LNCaP clone FGC (cell line): ENCODE results near the gene CLIC4.

Experiments used
- DNase-seq: peaks from one replicate; pipeline ENCODE4 v3.0.0-alpha.2; 2011; ENCODE audit warnings: low read depth
- H3K4me3 ChIP-seq: 2 replicates; pipeline ENCODE4 v1.5.1; 2011; ENCODE audit warnings: mild to moderate bottlenecking, low read depth, low read length, control low read depth
- TF ChIP-seq, protein P1 (sequence below): IDR thresholded peaks from 2 replicates; pipeline ENCODE4 v1.5.1; 2012; ENCODE audit warnings: mild to moderate bottlenecking; ENCODE audit not compliant: control insufficient read depth, insufficient read depth; ENCODE audit errors: extremely low read depth

Gene CLIC4

DNA sequence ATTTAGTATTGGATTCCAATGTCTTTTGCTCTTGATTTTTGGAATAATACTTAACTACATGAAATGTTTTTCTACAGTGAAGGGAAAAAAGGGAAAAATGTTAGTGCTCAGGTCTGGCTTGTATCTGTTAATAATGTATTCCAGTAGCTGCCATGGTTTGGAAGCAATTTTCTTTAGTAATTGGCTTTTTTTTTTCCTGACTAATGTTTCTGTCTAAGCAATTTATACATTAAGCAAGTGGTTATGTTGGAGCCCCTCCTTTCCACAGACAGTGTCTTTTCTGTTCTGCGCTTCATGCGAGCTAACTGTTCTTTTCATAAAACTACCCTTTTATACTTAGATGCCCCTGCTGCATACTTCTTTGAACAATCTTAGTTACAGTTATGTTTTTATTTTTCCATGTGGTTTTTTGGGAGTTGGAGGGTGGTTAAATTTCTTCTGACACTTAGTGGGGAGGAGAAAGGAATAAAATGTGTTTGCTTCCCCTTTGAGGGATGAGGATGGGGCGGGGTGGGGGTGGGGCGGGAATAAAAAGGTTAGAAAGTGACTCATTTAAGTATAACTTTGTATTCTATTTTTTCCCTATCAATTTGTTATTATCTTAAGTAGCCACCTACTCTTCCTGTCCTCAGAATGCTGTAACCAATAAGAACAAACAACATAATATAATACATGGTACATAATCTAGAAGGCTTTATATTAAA, 83.1 kb downstream of the CLIC4 start:
- DNase-seq: no peak
- H3K4me3 ChIP-seq: no peak overlapping the region
- TF ChIP-seq, protein P1, sequence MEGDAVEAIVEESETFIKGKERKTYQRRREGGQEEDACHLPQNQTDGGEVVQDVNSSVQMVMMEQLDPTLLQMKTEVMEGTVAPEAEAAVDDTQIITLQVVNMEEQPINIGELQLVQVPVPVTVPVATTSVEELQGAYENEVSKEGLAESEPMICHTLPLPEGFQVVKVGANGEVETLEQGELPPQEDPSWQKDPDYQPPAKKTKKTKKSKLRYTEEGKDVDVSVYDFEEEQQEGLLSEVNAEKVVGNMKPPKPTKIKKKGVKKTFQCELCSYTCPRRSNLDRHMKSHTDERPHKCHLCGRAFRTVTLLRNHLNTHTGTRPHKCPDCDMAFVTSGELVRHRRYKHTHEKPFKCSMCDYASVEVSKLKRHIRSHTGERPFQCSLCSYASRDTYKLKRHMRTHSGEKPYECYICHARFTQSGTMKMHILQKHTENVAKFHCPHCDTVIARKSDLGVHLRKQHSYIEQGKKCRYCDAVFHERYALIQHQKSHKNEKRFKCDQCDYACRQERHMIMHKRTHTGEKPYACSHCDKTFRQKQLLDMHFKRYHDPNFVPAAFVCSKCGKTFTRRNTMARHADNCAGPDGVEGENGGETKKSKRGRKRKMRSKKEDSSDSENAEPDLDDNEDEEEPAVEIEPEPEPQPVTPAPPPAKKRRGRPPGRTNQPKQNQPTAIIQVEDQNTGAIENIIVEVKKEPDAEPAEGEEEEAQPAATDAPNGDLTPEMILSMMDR: no peak

DNA sequence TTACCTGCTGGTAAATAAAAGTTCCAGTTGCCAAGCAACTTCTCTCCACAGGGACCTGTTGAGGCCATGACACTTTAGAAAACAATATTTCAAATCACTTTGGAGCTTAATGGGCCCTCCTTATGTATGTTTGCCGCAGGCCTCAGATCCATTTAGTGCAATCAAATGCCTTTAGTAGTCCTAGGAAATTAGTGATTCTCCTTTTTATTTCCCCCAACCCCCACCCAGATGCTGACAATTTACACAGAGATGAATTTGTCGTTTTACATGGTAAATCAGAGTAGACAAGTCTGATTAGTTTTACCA, 83.6 kb downstream of the CLIC4 start:
- no peak for DNase-seq
- TF ChIP-seq, protein P1: no peak
- H3K4me3 ChIP-seq: no peak overlapping the region

- no peak overlapping the region for H3K4me3 ChIP-seq
- TF ChIP-seq, protein P1: peak; percentile 51
- peak; percentile 27 for DNase-seq
Observed at GRCh38 chr1:24830680-24831272, 85.5 kb downstream of the CLIC4 start.

DNA sequence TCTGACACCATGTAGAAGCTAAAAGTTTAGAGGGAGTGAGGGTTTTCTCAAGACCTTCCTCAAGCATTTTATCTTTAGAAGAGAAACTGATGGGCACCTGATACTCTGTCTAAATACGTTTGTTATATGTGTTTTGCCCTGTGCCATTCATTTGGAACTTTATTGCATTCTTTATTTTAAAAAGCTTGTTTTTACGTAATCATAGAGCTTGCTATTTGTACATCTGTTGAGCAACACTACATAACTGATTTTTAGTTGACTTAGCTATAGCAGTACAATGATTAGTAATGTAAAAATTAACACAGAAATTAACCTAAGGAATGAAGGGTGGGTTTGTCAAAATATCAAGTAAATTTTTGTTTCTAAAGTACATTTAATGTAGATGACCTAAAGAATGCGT, 96.3 kb downstream of the CLIC4 start:
- TF ChIP-seq, protein P1: no peak
- no peak overlapping the region for H3K4me3 ChIP-seq
- no peak for DNase-seq

- H3K4me3 ChIP-seq: no peak overlapping the region
- TF ChIP-seq, protein P1: no peak
- no peak for DNase-seq
Observed at GRCh38 chr1:24846671-24847070, 101.4 kb downstream of the CLIC4 start.

DNA sequence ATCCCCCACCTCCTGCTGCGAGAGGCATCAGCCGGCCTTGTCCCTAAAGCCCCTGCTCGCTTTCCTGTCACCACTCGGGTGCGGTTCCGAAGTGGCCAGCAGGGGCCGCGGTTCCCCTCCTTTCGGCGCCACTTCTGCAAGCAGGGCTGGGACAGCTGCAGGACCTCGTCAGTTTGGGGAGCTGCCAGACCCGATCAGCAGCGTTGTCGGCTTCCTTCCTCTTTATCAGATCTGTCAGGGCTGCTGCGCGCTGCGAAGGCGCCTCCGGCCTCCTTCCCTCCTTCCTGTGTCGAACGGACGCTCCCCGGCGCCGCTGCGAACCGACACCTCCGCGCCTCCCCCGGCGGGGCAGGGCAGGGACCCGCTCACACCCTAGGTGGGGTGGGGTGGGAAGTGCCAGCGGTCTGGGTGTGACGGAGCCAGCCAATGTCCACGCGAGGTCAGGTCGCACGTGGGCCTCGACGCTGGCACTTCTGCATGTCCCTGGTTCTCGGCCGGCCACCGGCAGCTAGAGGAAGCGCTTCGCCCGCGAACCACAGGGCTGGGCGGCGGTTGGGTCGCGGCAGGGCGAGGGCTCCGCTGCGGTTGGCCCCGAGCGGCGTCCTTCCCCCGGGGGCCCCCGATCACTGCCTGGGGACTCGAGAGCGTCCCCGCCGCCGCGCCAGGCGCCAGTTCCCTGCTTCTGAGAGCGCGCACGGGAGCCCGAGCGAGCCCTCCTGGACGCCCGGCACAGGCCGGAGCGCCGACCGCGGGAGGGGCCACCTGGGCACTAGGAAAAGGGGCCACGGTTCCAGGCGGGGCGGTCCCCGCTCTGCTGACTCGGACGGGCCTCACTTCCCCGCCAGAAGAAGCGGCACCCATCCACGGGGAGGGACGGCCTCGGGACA, 103.0 kb downstream of the CLIC4 start:
- peak overlapping the region; percentile 25; the same call in 1 of the 2 replicates for H3K4me3 ChIP-seq
- TF ChIP-seq, protein P1: peak; percentile 70
- DNase-seq: peak; percentile 57
